GM12874 (cell line): Measurements from ENCODE around the gene SIGLEC10.
A peak's percentile ranks its signal among the peaks of the same experiment; 100 is the strongest.

Experiments used
- CTCF ChIP-seq: IDR thresholded peaks from 2 replicates; pipeline ENCODE4 v1.5.1; 2011; ENCODE audit warnings: low read depth, mild to moderate bottlenecking, control low read depth, low read length, moderate library complexity; ENCODE audit not compliant: insufficient read depth

SIGLEC10 gene

GRCh38 chr19:51441410-51442390 lies 24.3 kb upstream of the SIGLEC10 start:
- TF ChIP-seq CTCF: no peak

- TF ChIP-seq CTCF: no peak
Measured at GRCh38 chr19:51440846-51441409, 23.5 kb upstream of the SIGLEC10 start.

GRCh38 chr19:51440052-51440451 lies 22.6 kb upstream of the SIGLEC10 start:
- no peak for TF ChIP-seq CTCF

- peak; percentile 57 for TF ChIP-seq CTCF
Measured at GRCh38 chr19:51439021-51439465, 21.6 kb upstream of the SIGLEC10 start.

GRCh38 chr19:51434456-51434855 lies 17.0 kb upstream of the SIGLEC10 start:
- TF ChIP-seq CTCF: no peak

GRCh38 chr19:51433043-51433442 lies 15.6 kb upstream of the SIGLEC10 start:
- TF ChIP-seq CTCF: no peak

GRCh38 chr19:51431124-51431523 lies 13.7 kb upstream of the SIGLEC10 start:
- TF ChIP-seq CTCF: no peak
